Stimulated activated CD8-positive, alpha-beta memory T cell treated with anti-CD3 and anti-CD28 coated beads, Interleukin-2, amount 100 ng/mL, for 48 hours (primary cell): ENCODE results near the gene PTGIS.

Experiments used
- DNase-seq, 2 donors: peaks; one replicate each; pipeline ENCODE4 v3.0.0-alpha.2; 2020; ENCODE audit warnings: low read depth in 2 of 2

Gene PTGIS

DNA sequence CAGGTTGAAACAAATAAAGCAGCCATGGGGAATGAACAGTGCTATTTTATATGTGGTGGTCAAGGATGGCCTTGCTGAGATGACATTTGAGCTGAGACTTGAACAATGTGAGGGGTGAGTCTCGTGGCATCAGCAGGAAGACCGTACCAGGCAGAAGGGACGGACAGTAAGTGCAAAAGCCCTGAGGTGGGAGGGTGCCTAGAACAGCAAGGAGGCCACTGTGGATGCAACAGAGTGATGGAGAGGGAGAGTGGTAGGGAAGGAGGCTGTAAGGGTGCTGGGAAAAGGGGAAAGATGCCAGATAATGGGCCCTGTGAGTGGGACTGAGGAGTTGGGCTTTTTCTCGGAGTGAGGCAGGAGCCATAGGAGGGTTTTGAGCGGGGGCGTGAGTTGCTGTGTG lies 97.0 kb downstream of the PTGIS start:
- no peak for DNase-seq

DNA sequence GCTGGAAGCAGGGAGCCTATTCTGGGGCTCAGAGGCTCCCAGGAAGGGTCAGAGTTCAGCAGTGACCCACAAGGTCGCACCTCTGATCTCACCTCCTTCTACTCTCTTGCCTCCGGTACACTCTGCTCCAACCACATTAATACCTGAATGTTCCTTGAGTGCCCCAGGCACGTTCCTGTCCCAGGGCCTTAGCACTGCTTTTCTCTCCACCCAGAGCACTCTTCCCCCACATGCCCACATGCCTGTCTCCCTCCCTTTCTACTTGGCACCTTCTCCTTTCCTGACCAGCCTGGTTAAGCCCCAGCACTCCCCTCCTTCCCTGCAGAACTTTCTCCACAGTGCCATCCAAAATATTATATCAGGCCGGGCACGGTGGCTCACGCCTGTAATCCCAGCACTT lies 98.9 kb downstream of the PTGIS start:
- DNase-seq, result no peak

DNA sequence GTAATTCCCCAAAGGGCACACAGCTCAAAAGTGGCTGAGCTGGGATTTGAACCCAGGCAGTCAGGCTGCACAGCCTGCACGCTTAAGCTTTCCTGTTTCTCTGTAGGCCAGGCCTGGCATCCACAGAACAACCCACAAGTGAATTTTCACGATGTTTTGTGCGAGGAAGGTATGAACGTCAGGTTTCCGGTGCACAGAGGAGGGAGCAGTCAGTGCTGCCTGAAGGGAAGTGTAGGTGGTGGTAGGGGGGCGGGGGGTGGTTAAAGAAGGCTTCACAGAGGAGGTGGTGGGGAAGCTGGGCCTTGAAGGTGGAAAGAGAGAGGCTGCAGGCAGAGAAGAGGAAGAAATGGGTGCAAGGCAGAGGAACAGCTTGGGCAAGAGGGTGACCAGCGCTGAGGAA lies 99.5 kb downstream of the PTGIS start:
- DNase-seq, result no peak

DNA sequence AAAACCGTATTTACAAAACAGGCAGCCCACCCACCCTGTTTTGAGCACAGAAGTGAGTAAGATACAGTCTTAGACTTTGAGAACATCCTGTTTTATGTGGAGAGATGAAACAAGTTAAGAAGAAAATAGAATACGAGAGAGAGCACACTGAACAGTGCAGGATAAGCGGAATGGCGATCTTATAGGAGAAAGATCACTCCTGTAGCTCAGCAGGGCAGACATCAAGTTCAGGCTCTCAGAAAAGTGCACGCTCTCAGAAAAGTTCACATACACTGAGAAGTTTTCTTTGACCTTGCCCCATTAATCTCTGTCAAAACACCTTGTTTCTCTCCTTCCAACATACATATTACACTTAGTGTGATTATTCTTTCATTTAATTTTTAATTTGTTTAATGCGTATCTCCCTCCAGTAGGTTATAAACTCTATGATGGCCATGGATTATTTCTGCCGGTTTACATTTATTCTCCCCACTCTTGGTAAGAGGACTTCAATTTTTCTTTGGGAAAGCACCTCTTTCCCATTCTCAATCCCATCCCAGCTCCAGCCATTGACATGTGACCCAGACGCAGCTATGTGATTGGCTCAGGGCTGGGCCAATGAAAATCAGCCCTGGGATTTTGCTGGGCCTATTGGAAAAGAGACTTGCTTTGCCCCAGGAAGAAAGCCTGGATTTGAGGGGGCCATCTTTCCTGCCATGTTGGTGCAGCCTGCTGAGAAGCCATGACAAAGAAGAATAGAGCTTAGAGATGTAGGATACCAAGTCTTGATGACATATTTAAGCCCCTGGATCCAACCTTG lies 101.6 kb downstream of the PTGIS start:
- no peak for DNase-seq

DNA sequence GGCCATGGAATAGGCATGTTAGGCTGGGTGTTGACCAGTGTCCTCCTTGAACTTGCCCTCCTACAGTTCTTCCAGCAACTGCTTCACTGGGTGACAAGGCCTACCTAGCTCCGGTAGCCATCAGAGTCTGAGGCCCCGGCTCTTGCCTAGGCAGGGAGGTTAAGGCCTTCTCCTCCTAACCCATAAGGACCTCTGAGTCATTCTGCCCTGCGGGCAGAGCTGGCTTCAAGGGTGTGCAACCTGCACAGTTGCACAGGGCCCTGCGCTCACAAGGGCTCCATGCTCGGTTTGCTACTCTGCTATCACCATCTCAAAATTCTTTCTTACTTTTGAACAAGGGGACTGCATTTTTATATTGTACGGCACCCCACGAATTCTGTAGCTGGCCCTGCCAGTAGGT lies 103.4 kb downstream of the PTGIS start:
- DNase-seq, result no peak

DNA sequence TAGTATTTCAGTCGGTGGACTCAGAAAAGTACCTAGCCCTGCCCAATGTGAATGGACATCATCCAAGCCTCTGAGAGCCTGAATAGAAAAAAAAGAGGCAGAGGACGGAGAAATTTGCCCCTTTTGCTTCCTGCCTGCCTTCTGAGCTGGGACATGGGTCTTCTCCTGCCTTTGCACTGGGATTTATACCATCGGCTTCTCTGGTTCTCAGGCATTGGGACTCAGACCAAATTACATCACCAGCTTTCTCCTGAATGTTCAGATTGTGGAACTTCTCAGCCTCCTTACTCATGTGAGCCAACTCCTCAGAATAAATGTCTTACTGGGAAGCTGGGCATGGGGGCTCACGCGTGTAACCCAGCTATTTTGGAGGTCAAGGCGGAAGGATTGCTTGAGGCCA lies 105.3 kb downstream of the PTGIS start:
- DNase-seq, result no peak

DNA sequence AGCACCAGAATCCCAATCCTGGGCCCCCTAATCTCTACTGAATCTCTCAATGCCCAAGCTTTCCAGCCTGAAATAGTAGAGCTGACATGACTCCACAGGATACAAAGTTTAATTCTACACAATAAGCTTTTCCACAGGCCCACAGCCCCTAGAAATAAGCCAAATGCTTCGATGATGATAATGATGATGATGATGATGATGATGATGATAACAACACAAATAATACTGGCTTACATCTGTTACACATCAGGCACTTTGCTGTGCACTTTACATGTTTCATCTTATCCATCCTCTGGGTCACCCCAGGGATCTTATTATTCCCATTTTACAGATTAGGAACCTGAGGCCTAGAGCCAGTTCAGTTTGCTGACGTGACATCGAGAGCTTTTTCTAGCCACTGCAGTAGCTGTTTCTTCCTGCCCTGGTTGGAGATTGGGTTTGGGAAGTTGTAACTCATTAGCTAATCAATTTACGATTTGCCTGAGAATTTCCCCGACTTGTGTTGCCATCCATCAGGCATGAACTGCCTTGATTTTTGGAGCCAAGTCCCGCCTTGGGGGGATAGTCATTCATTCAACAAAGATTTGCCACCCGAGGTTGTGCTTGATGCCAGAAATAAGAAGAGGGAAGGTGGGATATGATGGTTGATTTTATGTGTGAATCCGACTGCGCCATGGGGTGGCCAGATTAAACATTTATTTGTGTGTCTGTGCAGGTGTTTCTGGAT lies 105.9 kb downstream of the PTGIS start:
- no peak for DNase-seq

DNA sequence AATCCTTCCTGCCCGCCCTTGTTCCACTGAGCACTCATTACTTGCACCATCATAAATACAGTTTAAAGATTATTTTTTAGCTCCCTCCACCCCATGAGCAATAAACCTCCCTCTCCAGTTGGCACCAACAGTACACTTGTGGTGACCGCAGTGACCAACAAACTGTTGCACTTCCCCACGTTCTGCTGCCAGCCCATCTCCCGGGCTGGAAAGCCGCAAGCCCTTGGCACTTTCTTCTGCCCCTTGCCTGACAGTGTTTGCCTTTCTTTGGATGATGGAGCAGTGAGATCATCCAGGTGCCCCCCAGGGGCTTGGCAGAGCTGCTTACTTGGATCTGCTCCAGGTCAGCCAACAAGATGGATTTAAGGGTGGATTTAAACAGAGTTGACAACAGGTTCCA lies 107.0 kb downstream of the PTGIS start:
- no peak for DNase-seq

DNA sequence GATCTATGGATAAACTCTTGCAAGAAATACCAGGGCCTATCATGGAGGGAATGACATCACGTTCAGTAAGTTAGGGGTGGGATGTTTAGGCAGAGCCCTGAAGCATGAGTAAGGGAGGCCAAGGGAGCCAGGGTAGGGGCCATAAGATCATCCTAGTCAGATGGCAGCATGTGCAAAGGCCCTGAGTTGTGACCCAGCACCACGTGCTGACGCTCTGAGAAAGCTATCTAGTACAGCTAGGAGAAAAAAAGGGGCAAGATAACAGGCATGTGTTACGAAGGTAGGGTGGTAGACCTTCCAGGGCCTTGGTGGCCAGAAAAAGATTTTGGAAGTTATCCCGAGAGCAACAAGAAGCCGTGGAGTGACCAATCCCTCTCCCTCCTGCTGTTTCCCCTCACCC lies 107.8 kb downstream of the PTGIS start:
- DNase-seq, result no peak

DNA sequence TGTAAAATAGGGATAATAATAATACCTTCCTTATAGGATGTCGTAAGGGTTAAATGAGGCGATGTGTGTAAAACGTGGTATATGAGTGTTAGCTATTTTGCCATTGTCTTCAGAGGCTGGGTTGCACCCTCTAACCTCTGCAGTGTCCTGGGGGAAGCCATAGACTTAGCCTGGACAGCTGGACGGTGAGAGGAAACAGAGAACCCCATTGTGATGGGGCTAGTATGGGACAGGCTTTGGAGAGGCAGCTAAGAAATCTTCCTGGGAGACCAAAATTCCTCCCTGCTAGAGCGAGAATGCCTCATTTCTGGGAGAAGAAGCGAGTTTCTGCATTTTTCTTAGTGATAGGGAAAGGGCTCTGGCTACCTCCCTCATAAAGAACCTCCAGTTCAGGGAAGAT lies 108.3 kb downstream of the PTGIS start:
- no peak for DNase-seq

DNA sequence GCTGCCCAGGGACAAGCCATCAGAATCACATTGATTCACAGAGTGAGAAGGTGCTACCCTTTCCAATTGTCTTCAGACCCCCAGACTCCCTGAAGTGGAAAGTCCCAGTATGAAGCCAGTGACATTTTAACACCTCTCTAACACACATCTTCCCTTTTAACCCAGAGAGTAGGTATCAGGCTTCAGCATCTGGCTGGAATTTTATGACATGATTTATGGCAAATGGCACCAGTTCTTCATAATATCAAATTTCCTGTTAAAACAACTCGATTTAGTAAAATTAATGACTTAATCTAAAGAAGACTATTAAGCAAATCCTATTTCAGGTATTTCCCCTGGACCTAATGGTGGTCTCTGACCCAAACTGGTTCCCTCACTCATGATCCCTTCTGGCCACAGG lies 110.5 kb downstream of the PTGIS start:
- DNase-seq, result no peak

DNA sequence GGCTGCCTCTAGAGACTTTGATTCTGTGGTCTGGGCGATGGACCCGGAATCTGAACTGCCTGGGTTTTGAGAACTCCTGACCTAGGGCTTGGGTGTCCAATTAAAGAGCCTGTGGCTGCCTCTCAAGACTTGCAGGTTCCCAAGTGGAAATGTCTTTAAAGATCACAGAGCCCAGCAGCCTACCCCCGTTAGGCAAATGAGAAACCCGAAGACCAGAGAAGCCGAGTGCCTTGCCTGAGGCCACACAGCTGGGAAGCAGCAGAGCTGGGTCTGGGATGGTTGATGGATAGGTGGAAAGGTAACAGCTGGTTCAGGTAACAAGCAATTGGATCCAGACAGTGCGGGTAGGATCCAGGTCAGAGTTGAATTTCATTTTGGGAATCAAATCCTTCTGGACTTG lies 111.3 kb downstream of the PTGIS start:
- no peak for DNase-seq

DNA sequence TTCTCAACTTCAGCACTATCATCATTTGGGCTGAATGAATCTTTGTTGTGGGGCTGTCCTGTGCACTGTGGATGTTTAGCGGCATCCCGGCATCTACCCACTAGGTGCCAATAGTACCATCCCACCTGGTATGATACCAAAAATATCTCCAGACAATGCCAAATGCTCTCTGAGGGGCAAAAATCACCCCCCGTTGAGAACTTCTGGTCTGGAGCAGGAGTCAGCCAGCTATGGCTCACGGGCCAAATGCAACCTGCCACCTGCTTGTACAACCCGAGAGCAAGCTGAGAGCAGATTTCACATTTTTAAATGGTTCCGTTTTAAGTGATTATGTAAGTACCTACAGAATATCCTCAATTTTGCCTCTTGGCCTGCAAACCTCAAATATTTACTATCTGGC lies 112.2 kb downstream of the PTGIS start:
- DNase-seq, result no peak
